ENCODE measurements around the gene ITGB6.

ITGB6 gene

GRCh38 chr2:160138406-160138805 is 61.7 kb downstream of the ITGB6 start:
- no peak for DNase-seq (ENCODE audit: extremely low read depth, low read depth)
- no peak for TF ChIP-seq CTCF (IDR thresholded peaks at IDR 0.05; ENCODE audit: low read depth, low read length)

- no peak for TF ChIP-seq CTCF (IDR thresholded peaks at IDR 0.05; ENCODE audit: low read depth, low read length)
- no peak for DNase-seq (ENCODE audit: extremely low read depth, low read depth)
These were observed 62.6 kb downstream of the ITGB6 start for GRCh38 chr2:160137464-160137863.

- DNase-seq (ENCODE audit: extremely low read depth, low read depth): no peak
- TF ChIP-seq CTCF (IDR thresholded peaks at IDR 0.05; ENCODE audit: low read depth, low read length): no peak
These were observed 67.3 kb downstream of the ITGB6 start for GRCh38 chr2:160132761-160133160.

- DNase-seq (ENCODE audit: extremely low read depth, low read depth): no peak
- no peak for TF ChIP-seq CTCF (IDR thresholded peaks at IDR 0.05; ENCODE audit: low read depth, low read length)
These were observed 73.3 kb downstream of the ITGB6 start for GRCh38 chr2:160126756-160127155.

- no peak for TF ChIP-seq CTCF (IDR thresholded peaks at IDR 0.05; ENCODE audit: low read depth, low read length)
- DNase-seq (ENCODE audit: extremely low read depth, low read depth): no peak
These were observed 73.8 kb downstream of the ITGB6 start for GRCh38 chr2:160126315-160126714.

- no peak for TF ChIP-seq CTCF (IDR thresholded peaks at IDR 0.05; ENCODE audit: low read depth, low read length)
- DNase-seq (ENCODE audit: extremely low read depth, low read depth): no peak
These were observed 74.2 kb downstream of the ITGB6 start for GRCh38 chr2:160125828-160126227.

- no peak for DNase-seq (ENCODE audit: extremely low read depth, low read depth)
- no peak for TF ChIP-seq CTCF (IDR thresholded peaks at IDR 0.05; ENCODE audit: low read depth, low read length)
These were observed 74.7 kb downstream of the ITGB6 start for GRCh38 chr2:160125366-160125765.

All from AG09319 (cell line).